Stimulated activated memory B cell treated with anti-CD40 and anti-IgM and Interleukin-4, amounts not matched to agents 10 μg/mL and 1 μg/mL and 100 μg/mL, for 72 hours (primary cell): ENCODE results near the gene RNF145.

ENCODE experiments used
- ATAC-seq: fragments of 150-1000 bp; cut with Tn5 transposase; 2 replicates; pipeline ENCODE4 v1.10.0; 2021
- H3K27ac Mint-ChIP-seq: one replicate; pipeline ENCODE4 v1.8.0; 2022; ENCODE audit warnings: mild to moderate bottlenecking, mixed read lengths
- H3K27me3 Mint-ChIP-seq: one replicate; pipeline ENCODE4 v1.8.0; 2022; ENCODE audit warnings: mixed read lengths
- H3K36me3 Mint-ChIP-seq: one replicate; pipeline ENCODE4 v1.8.0; 2022; ENCODE audit warnings: mixed read lengths
- H3K4me1 Mint-ChIP-seq: one replicate; pipeline ENCODE4 v1.8.0; 2022; ENCODE audit warnings: mixed read lengths
- H3K4me3 Mint-ChIP-seq: one replicate; pipeline ENCODE4 v1.8.0; 2022; ENCODE audit warnings: mild to moderate bottlenecking, moderate library complexity, mixed read lengths
- H3K9me3 Mint-ChIP-seq: one replicate; pipeline ENCODE4 v1.8.0; 2022; ENCODE audit warnings: mixed read lengths

RNF145 gene

DNA sequence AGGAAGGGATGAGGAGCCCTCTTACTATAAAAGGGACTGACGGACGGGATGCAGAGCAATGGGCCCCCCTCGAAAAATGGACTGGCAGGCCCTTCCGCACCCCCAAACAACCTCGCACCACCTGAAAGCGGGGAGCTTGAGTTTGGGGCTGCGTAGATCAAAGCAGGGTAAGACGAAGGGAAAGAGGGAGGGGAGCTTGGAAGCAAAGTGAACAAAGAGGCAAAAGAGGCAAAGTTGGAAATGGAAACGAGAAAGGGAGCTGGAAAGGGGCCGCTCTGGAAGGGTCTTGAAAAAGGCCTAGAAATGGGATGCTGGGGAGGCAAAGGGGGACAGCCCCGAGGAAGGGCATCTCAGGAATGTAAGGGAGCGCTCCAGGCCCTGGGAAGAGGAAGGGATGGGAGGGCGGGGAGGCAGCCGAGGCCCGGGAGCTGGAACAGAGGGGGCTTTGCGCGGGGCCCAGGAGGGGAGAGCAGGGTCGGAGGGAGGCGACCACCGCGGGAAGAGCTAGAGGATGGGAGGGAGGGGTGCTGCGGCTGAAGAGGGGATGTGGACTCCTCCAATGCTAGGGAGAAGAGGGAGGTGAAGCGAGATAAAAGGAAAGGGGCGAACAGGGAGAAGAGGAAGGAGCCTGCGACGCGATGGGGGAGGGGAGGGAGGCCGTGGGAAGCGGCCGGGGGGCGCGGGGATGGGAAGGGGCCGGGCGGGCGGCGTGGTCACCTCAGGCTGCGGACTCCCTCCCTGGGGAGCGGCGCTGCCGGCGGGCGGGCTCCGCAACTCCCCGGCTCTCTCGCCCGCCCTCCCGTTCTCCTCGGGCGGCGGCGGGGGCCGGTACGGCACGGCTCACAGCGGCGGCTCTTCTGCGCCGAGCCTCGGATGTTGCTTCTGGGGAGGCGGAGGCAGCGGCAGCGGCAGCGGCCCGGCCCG is 577 bp downstream of the RNF145 start:
- Mint-ChIP-seq H3K4me1 (peaks cover 57% of the 10 kb centered on the region), H3K27ac (peak overlapping the region; percentile 99)

GRCh38 chr5:159207686-159208513 is 1.5 kb downstream of the RNF145 start:
- peaks cover 14% of the 10 kb centered on the region for H3K36me3 Mint-ChIP-seq
- H3K4me1 Mint-ChIP-seq = peaks cover 62% of the 10 kb centered on the region
- no peaks in the 10 kb centered on the region for H3K9me3 Mint-ChIP-seq
- peak overlapping the region; percentile 100 for H3K4me3 Mint-ChIP-seq
- H3K27me3 Mint-ChIP-seq = no peaks in the 10 kb centered on the region
- peak; percentile 74 for ATAC-seq
- peak overlapping the region; percentile 99 for H3K27ac Mint-ChIP-seq

More for the DNA sequence above, 577 bp downstream of the RNF145 start:
- ATAC-seq = peak; percentile 63
- H3K36me3 Mint-ChIP-seq = peaks cover 9% of the 10 kb centered on the region
- H3K4me3 Mint-ChIP-seq = peak overlapping the region; percentile 100
- H3K27me3 Mint-ChIP-seq = no peaks in the 10 kb centered on the region
- no peaks in the 10 kb centered on the region for H3K9me3 Mint-ChIP-seq

DNA sequence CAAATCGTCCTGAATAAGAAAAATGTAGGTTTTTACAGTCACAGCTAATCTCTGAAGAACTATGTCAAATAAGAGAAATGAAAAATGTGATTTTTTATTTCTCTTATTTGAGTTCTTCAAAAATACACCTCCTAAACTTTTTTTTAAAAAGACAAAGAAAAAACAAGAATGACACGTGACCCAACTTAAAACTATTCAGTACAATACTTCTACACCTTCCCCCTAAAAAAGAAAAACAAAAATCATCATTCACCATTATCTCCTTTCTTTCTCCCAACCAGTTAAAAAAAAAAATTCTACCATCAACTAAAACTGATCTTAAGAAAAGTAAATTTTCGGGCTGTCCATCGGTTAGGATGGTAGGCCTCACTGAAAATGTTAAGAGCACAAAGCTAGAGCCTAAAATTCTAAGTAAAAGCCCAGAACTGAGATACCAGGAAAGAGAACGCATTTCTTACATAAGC is 2.1 kb downstream of the RNF145 start:
- Mint-ChIP-seq H3K27ac (peak overlapping the region; percentile 99), H3K9me3 (no peaks in the 10 kb centered on the region), H3K36me3 (peaks cover 15% of the 10 kb centered on the region), H3K4me1 (peaks cover 63% of the 10 kb centered on the region), H3K4me3 (peak overlapping the region; percentile 100), H3K27me3 (no peaks in the 10 kb centered on the region)
- ATAC-seq = no peak

GRCh38 chr5:159206818-159207217 is 2.5 kb downstream of the RNF145 start:
- Mint-ChIP-seq H3K27me3 (no peaks in the 10 kb centered on the region), H3K36me3 (peaks cover 15% of the 10 kb centered on the region), H3K4me3 (peak overlapping the region; percentile 100)

DNA sequence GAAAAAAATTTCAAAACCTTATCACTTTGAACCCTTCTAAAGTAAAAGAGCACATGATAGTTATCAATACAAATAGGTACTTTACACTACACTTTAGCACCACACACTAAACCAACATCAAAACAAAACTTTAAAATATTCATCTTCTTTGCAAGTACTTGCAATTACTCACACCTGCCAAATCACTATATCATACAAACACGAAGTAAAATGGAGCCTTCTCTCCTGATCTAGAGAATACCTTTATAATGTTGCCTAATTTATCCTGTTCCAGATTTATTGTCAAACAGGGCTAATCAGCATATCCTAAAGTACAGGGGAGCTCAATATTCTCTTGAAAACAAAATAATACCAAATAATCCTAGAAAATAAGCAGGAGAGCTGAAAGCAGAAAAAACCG is 3.0 kb downstream of the RNF145 start:
- peak overlapping the region; percentile 99 for H3K27ac Mint-ChIP-seq
- no peak for ATAC-seq
- H3K4me1 Mint-ChIP-seq = peaks cover 63% of the 10 kb centered on the region
- peak overlapping the region; percentile 100 for H3K4me3 Mint-ChIP-seq
- no peaks in the 10 kb centered on the region for H3K9me3 Mint-ChIP-seq
- H3K27me3 Mint-ChIP-seq = no peaks in the 10 kb centered on the region
- H3K36me3 Mint-ChIP-seq = peaks cover 15% of the 10 kb centered on the region

More at GRCh38 chr5:159206818-159207217, 2.5 kb downstream of the RNF145 start:
- Mint-ChIP-seq H3K27ac (peak overlapping the region; percentile 99), H3K9me3 (no peaks in the 10 kb centered on the region), H3K4me1 (peaks cover 63% of the 10 kb centered on the region)
- ATAC-seq = no peak

GRCh38 chr5:159203351-159203750 is 6.0 kb downstream of the RNF145 start:
- Mint-ChIP-seq H3K9me3 (no peaks in the 10 kb centered on the region), H3K4me3 (no peak overlapping the region), H3K36me3 (peaks cover 10% of the 10 kb centered on the region), H3K27ac (no peak overlapping the region), H3K4me1 (peaks cover 68% of the 10 kb centered on the region), H3K27me3 (no peaks in the 10 kb centered on the region)
- ATAC-seq = no peak

- Mint-ChIP-seq H3K9me3 (no peaks in the 10 kb centered on the region), H3K4me3 (no peak overlapping the region), H3K27ac (no peak overlapping the region), H3K4me1 (peaks cover 63% of the 10 kb centered on the region), H3K36me3 (peaks cover 6% of the 10 kb centered on the region), H3K27me3 (no peaks in the 10 kb centered on the region)
- ATAC-seq = no peak
Measured at GRCh38 chr5:159202151-159202550, 7.2 kb downstream of the RNF145 start.

- H3K36me3 Mint-ChIP-seq = peaks cover 29% of the 10 kb centered on the region
- H3K27me3 Mint-ChIP-seq = no peaks in the 10 kb centered on the region
- no peak for ATAC-seq
- no peaks in the 10 kb centered on the region for H3K9me3 Mint-ChIP-seq
- peaks cover 62% of the 10 kb centered on the region for H3K4me1 Mint-ChIP-seq
- no peak overlapping the region for H3K4me3 Mint-ChIP-seq
- H3K27ac Mint-ChIP-seq = peak overlapping the region; percentile 68
Measured at GRCh38 chr5:159199780-159200179, 9.6 kb downstream of the RNF145 start.

- ATAC-seq = no peak
- Mint-ChIP-seq H3K27me3 (no peaks in the 10 kb centered on the region), H3K9me3 (no peaks in the 10 kb centered on the region), H3K27ac (peak overlapping the region; percentile 68), H3K36me3 (peaks cover 33% of the 10 kb centered on the region), H3K4me3 (peak overlapping the region; percentile 28), H3K4me1 (peaks cover 57% of the 10 kb centered on the region)
Measured at GRCh38 chr5:159199225-159199624, 10.1 kb downstream of the RNF145 start.

GRCh38 chr5:159198063-159199036 is 11.0 kb downstream of the RNF145 start:
- H3K4me3 Mint-ChIP-seq = peak overlapping the region; percentile 41
- H3K36me3 Mint-ChIP-seq = peaks cover 41% of the 10 kb centered on the region
- peaks cover 55% of the 10 kb centered on the region for H3K4me1 Mint-ChIP-seq
- H3K27me3 Mint-ChIP-seq = no peaks in the 10 kb centered on the region
- H3K27ac Mint-ChIP-seq = peak overlapping the region; percentile 68
- H3K9me3 Mint-ChIP-seq = no peaks in the 10 kb centered on the region
- ATAC-seq = peak; percentile 96

DNA sequence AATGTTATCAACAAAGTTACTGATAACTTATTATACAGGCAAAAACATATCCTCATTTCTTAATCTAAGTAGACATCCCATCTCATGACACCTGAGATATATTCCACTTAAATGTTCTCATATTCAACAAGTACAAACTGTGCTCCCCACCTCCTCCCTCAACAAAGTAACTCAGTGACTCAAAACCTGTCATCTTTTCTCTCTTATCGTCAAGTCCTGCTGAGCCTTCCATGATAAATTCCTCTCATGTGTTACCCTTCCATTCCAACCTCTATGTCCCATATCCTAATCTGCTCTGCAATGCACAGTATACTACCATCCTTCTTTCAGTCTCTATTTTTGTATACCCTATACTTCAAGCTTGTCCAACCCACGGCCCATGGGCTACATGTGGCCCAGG is 13.6 kb downstream of the RNF145 start:
- no peak overlapping the region for H3K27ac Mint-ChIP-seq
- no peaks in the 10 kb centered on the region for H3K27me3 Mint-ChIP-seq
- H3K36me3 Mint-ChIP-seq = peaks cover 48% of the 10 kb centered on the region
- H3K4me1 Mint-ChIP-seq = peaks cover 64% of the 10 kb centered on the region
- no peak for ATAC-seq
- no peak overlapping the region for H3K4me3 Mint-ChIP-seq
- no peaks in the 10 kb centered on the region for H3K9me3 Mint-ChIP-seq

DNA sequence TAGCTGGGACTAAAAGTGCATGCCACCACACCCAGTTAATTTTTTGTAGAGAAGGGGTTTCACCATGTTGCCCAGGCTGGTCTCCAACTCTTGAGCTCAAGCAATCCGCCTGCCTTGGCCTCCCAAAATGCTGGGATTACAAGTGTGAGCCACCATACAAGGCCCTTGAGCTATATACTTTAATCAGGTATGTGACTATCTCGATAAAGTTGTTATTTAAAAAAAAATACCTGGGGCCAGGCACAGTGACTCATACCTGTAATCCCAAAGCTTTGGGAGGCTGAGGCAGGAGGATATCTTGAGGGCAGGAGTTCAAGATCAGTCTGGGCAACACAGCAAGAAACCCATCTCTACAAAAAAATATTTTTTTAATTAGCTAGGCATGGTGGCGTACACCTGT is 19.2 kb downstream of the RNF145 start:
- Mint-ChIP-seq H3K27me3 (no peaks in the 10 kb centered on the region), H3K4me1 (peaks cover 38% of the 10 kb centered on the region), H3K9me3 (no peaks in the 10 kb centered on the region), H3K27ac (no peak overlapping the region), H3K36me3 (peaks cover 46% of the 10 kb centered on the region), H3K4me3 (no peak overlapping the region)
- no peak for ATAC-seq

DNA sequence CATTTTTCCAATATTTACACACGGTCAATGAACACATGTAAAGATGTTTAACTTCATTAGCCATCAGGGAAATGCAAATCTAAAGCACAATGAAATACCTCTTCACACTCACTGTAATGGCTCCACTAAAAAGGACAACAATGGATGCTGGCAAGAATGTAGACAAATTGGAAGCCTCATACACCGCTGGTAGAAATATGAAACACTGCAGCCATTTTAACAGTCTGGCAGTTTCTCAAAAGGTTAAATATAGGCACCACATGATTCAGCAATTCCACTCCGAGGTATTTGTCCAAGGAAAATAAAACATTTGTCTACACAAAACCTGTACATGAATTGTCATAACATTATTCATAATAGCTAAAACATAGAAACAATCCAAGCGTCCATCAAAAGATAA is 20.0 kb downstream of the RNF145 start:
- peaks cover 44% of the 10 kb centered on the region for H3K4me1 Mint-ChIP-seq
- H3K9me3 Mint-ChIP-seq = no peaks in the 10 kb centered on the region
- H3K27ac Mint-ChIP-seq = no peak overlapping the region
- ATAC-seq = no peak
- peaks cover 45% of the 10 kb centered on the region for H3K36me3 Mint-ChIP-seq
- H3K27me3 Mint-ChIP-seq = no peaks in the 10 kb centered on the region
- H3K4me3 Mint-ChIP-seq = no peak overlapping the region

DNA sequence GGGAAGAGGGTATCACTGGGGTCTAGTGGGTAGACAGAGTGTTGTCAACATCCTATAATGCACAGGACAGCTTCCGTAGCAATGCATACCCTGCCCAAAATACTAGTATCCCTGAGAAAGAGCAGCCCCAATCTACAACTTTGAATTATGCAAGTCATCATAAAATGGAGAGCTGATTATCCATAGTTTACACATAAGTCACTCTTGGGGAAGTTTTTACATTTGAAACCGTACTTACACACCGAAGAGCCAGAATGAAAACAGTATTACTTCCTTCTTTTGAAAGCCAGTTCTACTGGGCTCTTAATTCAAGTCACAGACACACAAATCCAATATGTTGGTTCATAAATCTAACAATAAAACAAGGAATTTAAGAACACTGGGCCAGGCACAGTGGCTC is 21.6 kb downstream of the RNF145 start:
- Mint-ChIP-seq H3K4me1 (peaks cover 52% of the 10 kb centered on the region), H3K9me3 (no peaks in the 10 kb centered on the region)

More for the DNA sequence above, 21.6 kb downstream of the RNF145 start:
- Mint-ChIP-seq H3K27ac (peak overlapping the region; percentile 82), H3K27me3 (no peaks in the 10 kb centered on the region), H3K4me3 (peak overlapping the region; percentile 21), H3K36me3 (peaks cover 30% of the 10 kb centered on the region)
- peak; percentile 71 for ATAC-seq
